Iris pigment epithelial cell (primary cell): ENCODE results near the gene ACSF2.

ENCODE experiments used
- DNase-seq: peaks from one replicate; pipeline ENCODE4 v3.0.0-alpha.2; 2011; ENCODE audit warnings: low read depth

Gene ACSF2

DNA sequence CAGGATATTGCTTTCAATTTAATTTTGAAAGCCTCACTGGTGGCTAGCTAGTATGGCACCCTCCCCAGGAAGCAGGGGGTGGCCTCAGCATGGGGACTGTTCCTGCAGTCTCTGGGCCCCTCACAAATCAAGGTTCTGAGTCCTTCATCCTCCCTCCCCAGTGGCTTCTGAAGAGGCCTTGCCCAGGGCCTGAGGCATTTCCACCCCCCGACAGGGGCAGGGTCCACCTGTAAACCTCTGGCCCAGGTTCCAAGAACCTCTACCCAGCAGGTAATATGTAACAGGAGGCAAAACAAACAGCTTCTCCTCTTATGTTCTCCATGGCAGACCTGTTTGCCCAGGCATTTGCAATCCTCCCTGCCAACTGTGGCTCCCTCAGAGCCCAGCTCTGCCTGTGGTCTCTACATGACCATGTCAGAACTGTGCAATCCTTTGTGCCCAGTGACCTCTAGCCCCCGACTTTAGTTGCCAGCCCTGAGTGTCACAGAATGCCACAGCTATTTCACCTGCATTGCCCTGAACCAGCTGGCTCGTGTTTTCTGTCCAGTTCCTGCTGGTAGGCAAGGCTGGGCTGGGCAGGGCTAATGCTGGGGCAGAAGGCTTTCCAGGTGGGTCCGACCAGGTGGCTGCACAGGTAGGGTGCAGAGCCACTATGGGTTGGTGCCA lies 14.3 kb downstream of the ACSF2 start:
- DNase-seq: no peak

DNA sequence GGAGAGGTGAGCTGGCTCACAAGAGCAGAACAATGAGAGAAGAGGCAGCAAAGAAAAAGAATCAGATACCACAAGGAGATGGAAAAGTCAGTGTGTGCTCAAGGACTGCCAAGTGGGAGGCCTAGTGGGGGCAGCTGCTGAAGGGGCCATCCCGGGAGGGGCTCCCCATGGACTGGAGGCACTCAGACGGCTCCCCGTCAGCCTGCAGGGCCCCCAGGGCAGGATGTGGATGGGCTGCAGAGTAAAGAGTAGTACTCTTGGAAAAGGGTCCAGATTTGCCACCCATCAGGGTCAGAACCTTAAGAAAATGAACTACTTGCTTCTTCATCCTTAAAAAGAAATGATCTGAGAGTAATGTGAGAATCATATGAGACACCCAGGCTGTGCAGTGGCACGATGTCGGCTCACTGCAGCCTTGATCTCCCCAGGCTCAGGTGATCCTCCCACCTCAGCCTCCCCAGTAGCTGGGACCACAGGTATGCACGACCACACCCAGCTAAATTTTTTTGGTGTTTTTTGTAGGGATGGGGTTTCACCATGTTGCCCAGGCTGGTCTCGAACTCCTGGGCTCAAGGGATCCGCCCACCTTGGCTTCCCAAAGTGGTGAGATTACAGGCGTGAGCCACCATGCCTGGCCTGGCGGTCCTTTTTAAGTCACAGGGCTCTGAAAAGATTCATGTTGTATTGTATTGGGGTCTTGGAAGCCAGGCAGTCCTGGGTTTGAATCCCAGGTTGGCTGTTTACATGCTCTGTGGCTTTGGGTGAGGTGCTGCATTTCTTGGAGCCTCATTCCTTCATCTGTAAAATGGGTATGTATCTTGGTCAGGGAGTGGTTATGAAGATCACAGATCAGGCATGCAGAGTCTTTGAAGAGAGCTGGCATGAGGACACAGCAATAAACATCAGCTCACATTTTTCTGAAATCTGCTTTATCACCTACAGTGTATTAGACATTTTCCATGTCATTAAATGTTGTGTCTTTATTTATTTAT lies 15.1 kb downstream of the ACSF2 start:
- no peak for DNase-seq

DNA sequence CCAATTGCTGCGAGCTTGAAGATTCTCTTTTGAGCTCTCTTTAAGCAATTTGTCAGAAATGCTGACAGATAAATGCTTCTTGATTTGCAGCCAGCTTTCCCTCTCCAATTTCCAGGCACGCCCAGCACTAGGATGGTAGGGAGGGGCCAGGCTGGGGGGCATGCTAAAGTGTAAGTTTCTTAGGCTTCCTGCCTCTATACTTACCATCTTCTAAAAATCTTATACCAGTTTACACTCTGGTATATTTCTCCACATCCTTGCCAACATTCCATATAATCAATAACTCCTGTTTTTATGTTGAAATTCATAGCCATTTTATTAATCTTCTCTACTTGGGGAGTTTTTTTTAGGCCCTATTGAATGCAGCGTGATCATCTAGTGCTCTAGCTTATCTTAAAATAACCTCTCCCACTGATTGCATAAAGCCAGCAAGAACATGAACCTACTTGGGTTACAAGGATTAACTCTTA lies 17.5 kb downstream of the ACSF2 start:
- peak; percentile 59 for DNase-seq

DNA sequence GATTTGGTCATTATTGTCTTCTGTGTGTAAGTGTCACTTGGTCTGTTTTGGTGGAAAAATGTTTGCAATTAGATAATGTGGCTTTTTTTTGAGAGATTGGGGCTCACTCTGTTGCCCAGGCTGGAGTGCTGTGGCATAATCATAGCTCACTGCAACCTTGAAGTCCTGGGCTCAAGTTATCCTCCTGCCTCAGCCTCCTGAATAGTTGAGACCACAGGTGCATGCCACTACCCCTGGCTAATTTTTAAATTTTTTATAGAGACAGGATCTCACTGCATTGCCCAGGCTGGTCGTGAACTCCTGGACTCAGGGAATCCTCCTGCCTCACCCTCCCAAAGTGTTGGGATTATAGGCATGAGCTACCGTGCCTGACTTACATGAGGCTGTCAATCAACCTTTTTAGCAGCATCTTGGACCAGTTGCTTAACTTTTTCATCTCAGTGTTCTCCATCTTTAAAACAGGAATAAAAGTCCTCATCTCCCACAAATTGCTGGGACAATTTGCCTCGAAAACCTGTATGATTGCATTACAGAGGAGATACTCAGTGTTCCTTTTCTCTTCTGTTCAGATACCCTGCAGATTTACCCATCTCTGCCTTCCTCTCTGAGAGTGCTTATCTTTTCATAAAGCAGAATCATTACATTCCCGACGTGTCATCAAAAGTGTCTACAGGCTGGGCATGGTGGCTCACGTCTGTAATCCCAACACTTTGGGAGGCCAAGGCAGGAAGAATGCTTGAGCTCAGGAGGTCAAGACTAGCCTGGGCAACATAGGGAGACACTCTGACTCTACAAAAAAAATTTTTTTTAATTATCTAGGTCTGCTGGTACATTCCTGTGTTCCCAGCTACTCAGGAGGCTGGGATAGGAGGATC lies 19.1 kb downstream of the ACSF2 start:
- DNase-seq: no peak

DNA sequence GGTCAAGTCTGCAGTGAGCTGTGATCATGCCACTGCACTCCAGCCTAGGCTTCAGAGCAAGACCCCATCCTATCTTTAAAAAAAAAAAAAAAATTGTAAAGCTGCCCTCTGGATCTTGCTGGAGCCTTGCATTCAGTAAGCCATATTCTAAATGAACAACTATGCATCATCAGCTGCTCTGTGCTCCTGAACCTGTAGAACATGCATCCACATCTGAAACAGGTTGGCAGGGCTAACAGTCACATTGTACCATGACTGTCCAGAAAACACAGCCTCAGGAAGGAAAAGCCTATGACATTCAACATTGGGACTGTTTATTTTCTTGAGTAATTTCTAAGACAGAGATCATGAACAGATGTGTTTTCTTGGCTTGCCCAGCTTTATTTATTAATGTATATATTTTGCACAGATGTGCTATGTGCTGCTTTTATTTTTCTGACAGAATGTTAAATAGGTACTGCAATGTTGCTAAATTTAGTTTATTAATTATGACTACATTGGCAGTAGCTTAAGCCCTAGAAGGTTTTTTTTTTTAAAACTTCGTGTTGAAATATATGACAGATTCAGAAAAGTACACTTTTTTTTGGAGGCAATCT lies 19.8 kb downstream of the ACSF2 start:
- DNase-seq: no peak

DNA sequence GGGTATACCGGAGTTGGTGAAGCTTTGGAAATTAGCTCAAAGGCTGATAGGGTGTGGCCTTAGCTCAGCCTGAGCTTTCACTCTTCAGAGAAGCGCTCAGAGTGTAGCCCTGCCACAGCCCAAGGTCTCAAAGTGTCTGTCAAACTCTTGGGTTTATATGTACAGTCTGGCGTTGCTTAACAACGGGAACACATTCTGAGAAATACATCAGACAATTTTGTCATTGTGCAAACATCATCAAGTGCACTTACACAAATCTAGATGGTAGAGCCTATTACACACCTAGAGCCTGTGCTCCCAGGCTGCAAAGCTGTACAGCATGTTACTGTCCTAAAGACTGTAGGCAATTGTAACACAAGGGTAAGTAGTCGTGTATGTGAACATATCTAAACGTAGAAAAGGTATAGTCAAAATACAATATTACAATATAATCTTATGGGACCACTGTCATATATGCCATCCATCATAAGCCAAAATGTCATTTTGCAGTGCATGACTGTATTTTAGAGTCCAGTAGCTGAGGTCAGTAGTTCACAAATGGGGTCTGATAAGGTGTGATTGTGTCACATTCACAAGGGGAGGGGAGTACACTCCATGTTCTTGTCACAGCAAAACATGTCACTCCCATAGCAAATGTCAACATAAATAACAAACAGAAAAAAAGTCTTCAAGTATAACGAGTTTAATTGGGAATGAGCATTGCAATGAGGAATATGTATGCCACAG lies 22.0 kb downstream of the ACSF2 start:
- DNase-seq: no peak

DNA sequence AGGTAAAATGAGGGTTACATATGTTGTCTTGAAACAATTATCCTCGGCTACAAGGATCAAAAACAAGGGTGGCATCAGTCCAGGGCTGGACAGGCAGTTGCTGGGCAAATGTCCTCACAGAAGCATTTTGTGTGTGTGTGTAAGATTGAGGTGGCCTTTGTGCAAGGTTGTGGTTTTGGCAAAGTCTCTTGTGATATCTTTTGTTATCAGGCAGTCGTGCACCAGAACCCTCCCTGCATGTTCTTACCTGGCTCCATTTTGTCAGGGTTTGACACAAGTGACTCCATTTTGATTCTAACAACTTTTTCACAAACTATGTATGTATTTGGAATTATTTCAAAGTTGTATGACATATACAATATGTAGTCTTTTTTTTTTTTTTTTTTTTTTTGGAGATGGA lies 22.6 kb downstream of the ACSF2 start:
- DNase-seq: no peak

DNA sequence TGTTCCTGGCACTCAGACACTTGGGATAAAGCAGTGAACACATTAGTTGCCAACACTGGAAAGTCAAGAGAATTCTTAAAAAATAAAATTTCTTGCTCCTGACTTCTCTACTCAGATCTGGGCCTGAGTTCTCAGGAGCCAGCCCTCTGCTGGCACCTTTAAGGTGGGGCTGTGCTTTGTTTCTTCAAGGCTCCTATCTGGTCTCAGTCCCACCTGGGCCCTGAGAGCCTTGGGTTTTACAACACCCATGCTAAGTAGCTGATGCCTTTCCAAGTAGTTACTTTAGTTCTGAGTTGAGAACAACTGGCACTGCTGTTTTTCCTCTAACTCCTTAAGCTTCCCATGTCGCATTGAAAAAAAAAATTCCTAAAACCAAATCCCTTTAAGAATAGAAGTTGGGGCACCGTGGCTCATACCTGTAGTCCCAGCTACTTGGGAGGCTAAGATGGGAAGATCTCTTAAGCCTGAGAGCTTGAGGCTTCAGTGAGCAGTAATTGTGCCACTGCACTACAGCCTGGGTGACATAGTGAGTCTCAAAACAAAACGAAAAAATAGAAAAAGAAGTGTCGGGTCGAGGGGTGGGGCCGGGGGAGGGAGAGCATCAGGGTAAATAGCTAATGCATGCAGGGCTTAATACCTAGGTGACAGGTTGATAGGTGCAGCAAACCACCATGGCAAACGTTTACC lies 26.1 kb downstream of the ACSF2 start:
- no peak for DNase-seq

DNA sequence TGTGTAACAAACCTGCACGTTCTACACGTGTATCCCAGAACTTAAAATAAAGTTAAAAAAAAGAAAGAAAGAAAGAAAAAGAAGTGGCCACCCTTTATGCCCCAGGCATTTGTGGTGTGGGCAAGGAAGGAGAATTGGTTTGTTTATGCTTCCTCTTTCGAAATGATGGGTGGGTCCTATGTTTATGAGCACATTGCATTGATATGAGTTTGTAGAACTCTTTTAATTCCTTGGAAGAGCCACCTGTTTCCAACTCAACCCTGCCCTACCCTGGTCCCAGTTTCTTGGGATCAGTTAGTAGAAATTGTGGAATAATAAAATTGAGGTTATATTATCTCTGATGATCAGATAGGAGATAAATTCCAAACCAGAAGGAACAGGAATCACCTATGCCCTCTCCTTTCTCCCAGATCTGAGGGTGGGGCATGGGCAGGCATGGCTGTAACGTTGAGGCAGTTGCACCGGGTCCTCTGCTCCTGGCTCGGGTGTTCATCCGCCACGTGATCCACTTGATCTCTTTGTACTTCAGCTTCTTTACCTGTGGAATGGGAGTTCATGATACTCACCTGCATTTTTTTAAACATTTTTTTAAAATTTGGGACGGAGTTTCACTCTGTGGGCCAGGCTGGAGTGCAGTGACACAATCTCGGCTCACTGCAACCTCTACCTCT lies 26.7 kb downstream of the ACSF2 start:
- DNase-seq: peak; percentile 18

DNA sequence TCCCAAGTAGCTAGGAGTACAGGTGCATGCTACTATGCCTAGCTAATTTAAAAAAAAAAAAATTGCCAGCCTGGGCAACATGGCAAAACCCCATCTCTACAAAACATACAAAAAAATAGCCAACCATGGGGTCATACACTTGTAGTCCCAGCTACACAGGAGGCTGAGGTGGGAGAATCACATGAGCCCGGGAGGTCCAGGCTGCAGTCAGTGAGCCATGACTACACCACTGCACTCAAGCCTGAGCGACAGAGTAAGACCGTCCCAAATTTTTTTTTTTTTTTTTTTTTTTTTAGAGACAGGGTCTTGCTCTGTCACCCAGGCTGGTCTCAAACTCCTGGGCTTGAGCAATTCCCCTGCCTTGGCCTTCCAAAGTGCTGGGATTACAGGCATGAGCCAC lies 27.9 kb downstream of the ACSF2 start:
- DNase-seq: no peak

DNA sequence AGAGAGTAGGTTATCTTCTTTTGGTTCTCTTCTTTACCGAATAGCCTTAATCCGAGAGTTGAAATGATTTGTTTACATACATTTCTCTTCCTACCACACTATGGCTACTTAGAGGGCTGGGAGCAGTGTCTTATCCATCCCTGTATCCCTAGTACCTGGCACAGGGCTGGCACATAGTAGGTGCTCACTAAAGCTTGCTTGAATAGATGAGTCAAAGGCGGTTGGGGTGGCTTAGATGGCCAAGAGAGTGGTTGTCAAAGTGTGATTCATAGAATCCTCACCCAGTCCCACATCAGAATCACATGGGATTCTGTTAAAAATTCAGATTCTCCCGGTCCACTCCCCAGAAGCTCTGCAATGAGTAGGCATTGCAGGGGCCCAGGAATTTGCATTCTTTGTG lies 31.6 kb downstream of the ACSF2 start:
- DNase-seq: no peak

DNA sequence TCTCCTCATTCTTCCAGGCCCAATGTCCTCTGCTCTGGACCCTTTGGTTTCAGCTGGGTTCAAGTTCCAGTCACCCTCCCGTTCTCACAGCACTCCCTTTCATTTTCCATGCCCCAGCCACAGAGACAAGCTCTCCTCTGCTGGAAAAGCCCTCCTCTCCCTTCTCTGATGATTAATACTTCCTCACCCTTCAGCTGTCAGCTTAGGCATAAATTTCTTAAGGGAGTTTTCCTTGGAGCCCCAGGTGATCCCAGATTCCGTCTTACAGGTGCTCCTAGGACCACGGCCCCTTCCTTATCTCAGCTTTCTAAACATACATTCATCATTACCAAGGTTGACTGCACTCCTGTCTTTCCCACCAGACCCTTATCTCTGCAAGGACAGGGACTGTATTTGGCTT lies 32.3 kb downstream of the ACSF2 start:
- DNase-seq: peak; percentile 5

DNA sequence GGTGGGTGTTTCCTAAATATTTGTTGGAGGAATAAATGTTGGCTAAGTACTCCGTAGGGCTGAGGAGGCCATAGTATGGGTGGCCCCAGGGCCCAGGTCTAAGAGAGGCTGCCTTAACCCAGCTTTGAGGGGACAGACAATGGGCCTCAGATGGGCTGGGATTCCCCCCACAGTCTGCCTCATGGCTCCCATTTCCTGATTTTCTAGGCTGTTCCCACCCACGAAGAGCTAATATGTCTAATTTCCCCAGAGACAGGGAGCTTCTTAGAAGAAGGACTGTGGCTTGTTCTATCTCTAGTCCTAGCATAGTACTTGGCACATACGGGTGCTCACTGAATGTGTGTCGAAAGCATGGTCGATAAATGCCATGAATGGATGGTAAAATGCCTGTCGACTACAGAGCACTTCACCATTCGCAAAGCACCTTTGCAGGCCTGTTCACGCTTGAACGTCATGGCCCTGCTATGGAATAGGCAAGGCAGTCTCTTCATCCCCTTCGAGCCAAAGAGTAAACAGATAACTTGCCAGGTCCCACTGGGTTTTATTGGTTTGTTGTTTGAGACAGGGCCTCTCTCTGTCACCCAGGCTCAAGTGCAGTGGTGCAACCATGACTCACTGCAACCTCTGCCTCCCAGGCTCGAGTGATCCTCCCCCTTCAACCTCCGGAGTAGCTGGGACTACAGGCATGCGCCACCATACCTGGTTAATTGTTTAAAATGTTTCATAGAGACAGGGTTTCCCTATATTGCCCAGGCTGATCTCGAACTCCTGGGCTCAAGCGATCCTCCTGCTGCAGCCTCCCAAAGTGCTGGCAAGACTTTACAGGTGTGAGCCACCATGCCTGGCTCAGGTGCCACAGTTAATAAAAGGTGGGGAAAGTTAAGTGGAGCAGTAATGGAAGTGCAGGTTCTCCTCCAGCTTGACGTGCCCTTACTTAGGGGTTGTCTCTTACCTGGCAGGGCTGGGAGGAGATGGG lies 33.0 kb downstream of the ACSF2 start:
- DNase-seq: peak; percentile 49

DNA sequence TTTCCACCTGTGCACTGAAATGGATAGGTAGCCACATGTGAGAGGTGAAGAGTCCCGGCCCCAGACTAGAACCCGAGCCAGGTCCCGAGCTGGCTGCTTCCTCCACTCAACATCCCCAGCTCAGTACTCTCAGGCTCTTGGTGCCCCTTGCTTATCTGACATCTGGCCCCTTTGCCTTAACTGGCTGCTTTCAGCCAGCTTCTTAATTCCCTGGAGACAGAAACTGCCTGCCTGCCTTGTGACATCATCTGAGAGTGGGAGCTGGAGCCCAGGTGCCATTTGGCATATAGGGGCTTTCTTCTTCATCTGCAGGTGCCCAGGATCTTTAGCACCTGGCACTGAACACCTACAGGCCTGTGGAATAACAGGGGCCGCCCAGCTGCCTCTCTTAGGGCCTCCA lies 33.7 kb downstream of the ACSF2 start:
- DNase-seq: no peak

DNA sequence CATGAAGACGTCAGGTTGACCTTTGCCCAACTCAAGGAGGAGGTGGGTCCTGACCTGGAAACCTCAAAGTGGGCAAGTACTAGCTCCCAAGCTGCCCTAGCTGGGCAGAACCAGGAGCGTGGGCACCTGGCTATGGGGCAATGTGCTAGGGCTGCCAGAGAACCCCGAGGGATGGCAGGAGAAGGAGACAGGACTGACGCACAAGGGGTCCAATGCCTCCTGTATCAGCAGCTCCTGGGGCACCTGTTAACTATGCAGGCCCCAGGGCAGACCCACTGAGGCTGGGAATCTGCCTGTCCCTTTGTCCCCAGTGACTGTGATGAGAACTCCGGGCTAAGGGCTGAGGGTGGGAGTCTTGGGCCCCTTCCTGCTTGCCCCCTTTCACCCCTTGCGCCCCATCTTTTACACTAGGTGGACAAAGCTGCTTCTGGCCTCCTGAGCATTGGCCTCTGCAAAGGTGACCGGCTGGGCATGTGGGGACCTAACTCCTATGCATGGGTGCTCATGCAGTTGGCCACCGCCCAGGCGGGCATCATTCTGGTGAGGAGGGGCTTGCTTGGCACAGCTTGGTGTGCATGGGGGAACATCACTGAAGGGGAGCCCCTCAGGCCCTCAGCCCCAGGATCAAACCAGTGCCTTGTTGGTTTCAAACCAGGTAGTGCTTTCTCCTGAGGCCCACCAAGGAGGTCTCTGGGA lies 35.0 kb downstream of the ACSF2 start:
- no peak for DNase-seq

DNA sequence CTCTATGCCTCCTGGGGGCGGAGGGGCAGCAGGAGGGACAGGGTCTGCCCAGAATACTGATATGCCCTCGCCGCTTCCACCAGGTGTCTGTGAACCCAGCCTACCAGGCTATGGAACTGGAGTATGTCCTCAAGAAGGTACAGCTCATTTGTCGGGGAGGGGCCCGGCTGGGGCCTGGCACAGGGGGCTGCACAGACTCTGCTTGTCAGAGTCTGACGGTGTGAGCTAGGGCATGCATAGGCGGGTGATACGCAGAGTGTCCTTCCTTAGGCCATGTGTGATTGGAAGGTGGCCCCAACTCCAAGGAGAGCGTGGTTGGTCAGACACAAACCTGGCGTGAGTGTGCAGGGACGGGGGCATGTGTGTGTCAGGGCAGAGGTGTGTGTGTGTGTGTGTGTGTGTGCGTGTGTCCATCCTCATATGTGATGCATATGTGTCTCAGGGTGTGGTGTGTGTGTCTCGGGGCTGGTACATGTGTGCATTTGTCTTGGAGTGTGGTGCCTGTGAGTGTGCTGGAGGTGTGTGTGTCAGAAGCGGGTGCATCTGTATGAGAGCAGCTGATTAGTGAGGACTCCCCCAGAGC lies 35.6 kb downstream of the ACSF2 start:
- no peak for DNase-seq

DNA sequence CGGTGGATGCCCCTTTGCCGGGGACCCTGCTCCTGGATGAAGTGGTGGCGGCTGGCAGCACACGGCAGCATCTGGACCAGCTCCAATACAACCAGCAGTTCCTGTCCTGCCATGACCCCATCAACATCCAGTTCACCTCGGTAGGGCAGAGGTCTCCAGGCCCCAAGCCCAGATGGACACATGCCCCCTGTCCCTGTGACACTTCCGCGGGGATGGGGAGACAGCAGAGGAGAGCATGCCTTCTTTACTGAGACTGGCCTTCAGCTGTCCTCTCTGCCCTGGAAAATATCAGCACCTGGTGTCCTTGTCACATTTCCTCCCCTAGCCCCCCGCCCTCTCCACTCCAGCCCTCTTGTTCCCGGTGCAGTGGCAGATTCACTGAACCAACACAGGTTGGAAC lies 36.4 kb downstream of the ACSF2 start:
- no peak for DNase-seq

DNA sequence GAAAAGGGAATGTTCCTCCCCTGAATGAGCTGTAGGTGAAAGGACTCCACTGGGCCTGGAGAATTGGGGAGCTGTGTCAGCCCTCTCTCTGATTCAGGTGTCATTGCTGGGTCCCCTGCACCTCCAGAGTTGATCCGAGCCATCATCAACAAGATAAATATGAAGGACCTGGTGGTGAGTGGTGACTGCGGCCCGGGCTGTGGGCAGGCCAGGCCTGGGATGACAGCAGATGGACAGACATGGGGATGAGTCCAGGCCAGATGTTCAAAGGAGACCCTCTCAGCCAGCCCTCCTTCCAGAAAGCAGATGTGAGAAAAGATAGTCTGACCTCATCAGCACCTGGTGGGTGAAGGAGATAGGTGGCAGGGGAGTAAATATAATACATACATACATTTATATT lies 38.1 kb downstream of the ACSF2 start:
- no peak for DNase-seq
